Subcutaneous adipose tissue (tissue), 4 donors: ENCODE data around the gene ASB8. TPM values are rescaled to one million over a fixed set of nuclear protein-coding genes. Genes with fewer than 3 reads are reported as not detected.

Experiments
- CTCF ChIP-seq: fragments of 450-650 bp; IDR thresholded peaks from one replicate; pipeline ENCODE4 v1.5.1; 2016; ENCODE audit warnings: low read depth, mild to moderate bottlenecking, control low read depth, antibody characterized with exemption, moderate library complexity
- total RNA-seq, 4 donors: library from RNA; depleted of rRNA; stranded (reverse); fragments of >200 nt; gene quantifications; one replicate each; pipeline ENCODE4 v1.1.0, GENCODE V29; 2016

ASB8 gene
- total RNA-seq, 4 donors from 2014 or later: 23.8 to 30.5 (median 27.2) TPM

GRCh38 chr12:48182631-48183030 lies 25.3 kb upstream of the ASB8 start:
- no peak for TF ChIP-seq CTCF

GRCh38 chr12:48180857-48181495 lies 23.7 kb upstream of the ASB8 start:
- TF ChIP-seq CTCF: no peak

- no peak for TF ChIP-seq CTCF
Measured at GRCh38 chr12:48180424-48180823, 23.1 kb upstream of the ASB8 start.

- TF ChIP-seq CTCF: no peak
Measured at GRCh38 chr12:48179466-48179865, 22.2 kb upstream of the ASB8 start.

- no peak for TF ChIP-seq CTCF
Measured at GRCh38 chr12:48177982-48178381, 20.7 kb upstream of the ASB8 start.

- TF ChIP-seq CTCF: no peak
Measured at GRCh38 chr12:48176417-48176751, 19.1 kb upstream of the ASB8 start.

GRCh38 chr12:48175613-48176416 lies 18.5 kb upstream of the ASB8 start:
- TF ChIP-seq CTCF: no peak
